ENCODE results near the gene SURF2. TPM values are rescaled to one million over a fixed set of nuclear protein-coding genes. Genes with fewer than 3 reads are reported as not detected.

Gene SURF2
- total and polyA plus RNA-seq, 4 donors, result 11.7 to 50.1 (median 27.2) TPM

DNA sequence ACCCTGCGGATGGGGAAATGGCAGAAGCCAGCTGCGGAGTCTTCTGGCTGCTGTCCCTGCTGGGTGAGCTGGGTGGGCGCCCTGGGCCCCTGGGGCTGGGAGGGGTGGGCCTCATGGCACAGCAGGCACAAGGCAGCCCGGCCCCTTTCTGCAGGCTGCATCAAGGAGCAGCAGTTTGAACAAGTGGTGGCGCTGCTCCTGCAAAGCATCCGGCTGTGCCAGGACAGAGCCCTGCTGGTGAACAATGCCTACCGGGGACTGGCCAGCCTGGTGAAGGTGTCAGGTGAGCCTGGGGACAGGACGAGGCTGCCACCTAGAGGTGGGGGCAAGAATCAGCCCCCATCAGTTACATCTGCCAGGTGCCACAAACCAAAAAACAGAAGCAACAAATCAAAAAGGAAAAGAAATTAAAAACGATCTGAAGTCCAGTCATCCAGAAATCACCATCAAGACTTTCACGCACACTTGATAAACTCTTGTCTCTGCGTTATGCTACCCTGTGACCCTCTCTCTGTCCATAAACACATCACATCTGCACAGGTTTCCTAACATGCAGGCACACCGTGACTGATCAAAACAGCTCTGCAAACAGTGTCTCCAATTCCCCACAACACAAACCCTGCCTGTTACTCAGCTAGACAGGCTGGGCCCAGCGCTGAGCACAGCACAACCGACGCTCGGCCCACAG lies 47.6 kb downstream of the SURF2 start:
- Histone ChIP-seq H3K27me3 (ENCODE audit: control insufficient read depth in 3 of 3, insufficient read depth in 3 of 3, low read length in 2 of 3) (no peaks in the 10 kb centered on the region), H3K4me3 (no peak overlapping the region), H3K27ac (ENCODE audit: low read depth in 1 of 2, low read length in 1 of 2) (no peak overlapping the region), H3K4me1 (ENCODE audit: control insufficient read depth in 5 of 5, insufficient read depth in 5 of 5, low read length in 5 of 5) (no peaks in the 10 kb centered on the region), H3K36me3 (ENCODE audit: control insufficient read depth in 4 of 4, insufficient read depth in 4 of 4, low read length in 4 of 4) (peaks cover 0 to 42% (median 8%) of the 10 kb centered on the region in 4 donors), H3K9me3 (ENCODE audit: control insufficient read depth in 4 of 4, insufficient read depth in 3 of 4, low read length in 3 of 4) (no peaks in the 10 kb centered on the region), H3K9ac (ENCODE audit: insufficient read depth in 1 of 2, low read length in 2 of 2) (no peak overlapping the region)
- TF ChIP-seq, protein P1, sequence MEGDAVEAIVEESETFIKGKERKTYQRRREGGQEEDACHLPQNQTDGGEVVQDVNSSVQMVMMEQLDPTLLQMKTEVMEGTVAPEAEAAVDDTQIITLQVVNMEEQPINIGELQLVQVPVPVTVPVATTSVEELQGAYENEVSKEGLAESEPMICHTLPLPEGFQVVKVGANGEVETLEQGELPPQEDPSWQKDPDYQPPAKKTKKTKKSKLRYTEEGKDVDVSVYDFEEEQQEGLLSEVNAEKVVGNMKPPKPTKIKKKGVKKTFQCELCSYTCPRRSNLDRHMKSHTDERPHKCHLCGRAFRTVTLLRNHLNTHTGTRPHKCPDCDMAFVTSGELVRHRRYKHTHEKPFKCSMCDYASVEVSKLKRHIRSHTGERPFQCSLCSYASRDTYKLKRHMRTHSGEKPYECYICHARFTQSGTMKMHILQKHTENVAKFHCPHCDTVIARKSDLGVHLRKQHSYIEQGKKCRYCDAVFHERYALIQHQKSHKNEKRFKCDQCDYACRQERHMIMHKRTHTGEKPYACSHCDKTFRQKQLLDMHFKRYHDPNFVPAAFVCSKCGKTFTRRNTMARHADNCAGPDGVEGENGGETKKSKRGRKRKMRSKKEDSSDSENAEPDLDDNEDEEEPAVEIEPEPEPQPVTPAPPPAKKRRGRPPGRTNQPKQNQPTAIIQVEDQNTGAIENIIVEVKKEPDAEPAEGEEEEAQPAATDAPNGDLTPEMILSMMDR (IDR thresholded peaks at IDR 0.05; ENCODE audit: control extremely low read depth, extremely low read depth), result peak; percentile 43
- ATAC-seq (ENCODE audit: insufficient read depth, low FRiP score) (no peak), DNase-seq (no peak)
- 80 to 85% methylated on average over 16 of the region's 16 CpGs for WGBS, 2 donors

DNA sequence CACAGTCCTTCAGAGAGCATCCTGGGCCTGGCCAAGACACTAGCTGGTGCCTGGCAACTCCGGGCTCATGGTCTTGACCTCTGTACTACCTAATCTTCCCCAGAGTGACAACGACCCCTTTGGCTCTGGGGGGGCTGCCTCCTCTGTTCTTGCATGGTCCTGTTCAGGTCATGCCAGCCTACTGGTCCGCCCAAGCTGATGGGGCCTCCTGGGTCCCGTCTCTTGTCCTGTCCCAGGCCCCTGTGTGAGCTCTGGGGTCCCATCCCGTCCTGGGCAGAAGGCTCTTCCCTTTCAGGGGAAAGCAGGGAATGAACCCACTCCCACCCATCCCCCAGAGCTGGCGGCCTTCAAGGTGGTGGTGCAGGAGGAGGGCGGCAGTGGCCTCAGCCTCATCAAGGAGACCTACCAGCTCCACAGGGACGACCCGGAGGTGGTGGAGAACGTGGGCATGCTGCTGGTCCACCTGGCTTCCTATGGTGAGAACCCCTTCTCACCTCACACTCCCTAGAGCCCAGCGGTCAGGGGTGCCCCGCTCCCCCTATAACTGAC lies 48.2 kb downstream of the SURF2 start:
- no peak overlapping the region for H3K4me3 ChIP-seq
- no peaks in the 10 kb centered on the region for H3K9me3 ChIP-seq (ENCODE audit: control insufficient read depth in 4 of 4, insufficient read depth in 3 of 4, low read length in 3 of 4)
- DNase-seq (no peak), ATAC-seq (ENCODE audit: insufficient read depth, low FRiP score) (no peak)
- H3K36me3 ChIP-seq (ENCODE audit: control insufficient read depth in 4 of 4, insufficient read depth in 4 of 4, low read length in 4 of 4), result peaks cover 0 to 45% (median 8%) of the 10 kb centered on the region in 4 donors
- 86 to 94% methylated on average over 12 of the region's 12 CpGs for WGBS, 2 donors
- no peak overlapping the region for H3K27ac ChIP-seq (ENCODE audit: low read depth in 1 of 2, low read length in 1 of 2)
- TF ChIP-seq, protein P1 (IDR thresholded peaks at IDR 0.05; ENCODE audit: control extremely low read depth, extremely low read depth), result no peak
- no peaks in the 10 kb centered on the region for H3K4me1 ChIP-seq (ENCODE audit: control insufficient read depth in 5 of 5, insufficient read depth in 5 of 5, low read length in 5 of 5)
- no peak overlapping the region for H3K9ac ChIP-seq (ENCODE audit: insufficient read depth in 1 of 2, low read length in 2 of 2)
- no peaks in the 10 kb centered on the region for H3K27me3 ChIP-seq (ENCODE audit: control insufficient read depth in 3 of 3, insufficient read depth in 3 of 3, low read length in 2 of 3)

DNA sequence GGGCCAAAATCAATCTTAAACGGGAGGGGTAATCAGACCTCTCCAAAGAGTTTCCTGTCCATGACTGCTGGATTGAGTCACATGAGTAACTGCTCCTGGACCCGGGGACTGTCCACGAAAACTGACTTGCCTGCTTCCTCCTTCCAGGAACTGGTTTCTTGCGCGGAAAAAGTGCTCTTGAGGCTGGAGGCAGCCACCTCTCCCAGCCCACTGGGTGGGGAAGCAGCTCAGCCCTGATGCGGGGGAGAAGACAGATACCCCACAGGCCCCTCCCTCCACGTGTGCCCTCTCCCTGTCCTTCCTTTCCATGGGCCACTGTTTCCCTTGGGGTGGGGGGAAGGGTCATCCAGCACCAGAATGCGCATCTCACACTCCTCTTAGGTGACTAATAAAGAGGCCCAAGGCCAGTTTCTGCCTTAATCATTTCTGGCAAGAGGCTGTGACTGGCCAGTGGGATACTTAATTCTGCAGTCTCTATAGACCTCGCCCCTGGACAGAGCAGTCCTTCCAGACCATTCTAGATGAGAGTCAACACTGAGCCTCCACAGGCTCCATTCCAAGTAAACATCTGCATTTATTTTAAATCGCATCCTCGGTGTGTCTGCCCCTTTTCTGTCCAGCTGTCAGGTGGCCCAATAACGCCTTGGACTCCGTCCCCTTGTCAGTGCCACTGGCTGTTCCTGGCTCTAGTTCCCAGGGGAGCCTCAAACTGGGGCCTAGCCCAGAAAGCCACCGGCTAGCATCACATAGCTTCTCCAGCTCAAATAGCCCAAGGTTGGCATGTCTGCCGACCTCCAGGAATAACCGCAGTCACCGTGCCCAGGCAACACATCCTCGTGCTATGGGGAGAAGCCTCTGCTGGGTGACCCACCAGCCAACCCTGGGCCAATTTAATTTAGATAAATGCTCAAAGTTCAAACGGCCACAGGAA lies 49.4 kb downstream of the SURF2 start:
- WGBS, 2 donors, result 81 to 84% methylated on average over 19 of the region's 19 CpGs

More for the DNA sequence above, 49.4 kb downstream of the SURF2 start:
- ATAC-seq (ENCODE audit: insufficient read depth, low FRiP score), result no peak
- H3K9me3 ChIP-seq (ENCODE audit: control insufficient read depth in 4 of 4, insufficient read depth in 3 of 4, low read length in 3 of 4), result no peaks in the 10 kb centered on the region
- H3K4me3 ChIP-seq, result no peak overlapping the region
- no peak overlapping the region for H3K9ac ChIP-seq (ENCODE audit: insufficient read depth in 1 of 2, low read length in 2 of 2)
- TF ChIP-seq, protein P1 (IDR thresholded peaks at IDR 0.05; ENCODE audit: control extremely low read depth, extremely low read depth), result no peak
- H3K27me3 ChIP-seq (ENCODE audit: control insufficient read depth in 3 of 3, insufficient read depth in 3 of 3, low read length in 2 of 3), result no peaks in the 10 kb centered on the region
- H3K27ac ChIP-seq (ENCODE audit: low read depth in 1 of 2, low read length in 1 of 2), result no peak overlapping the region
- DNase-seq, result no peak
- peaks cover 4 to 56% (median 15%) of the 10 kb centered on the region in 4 donors for H3K36me3 ChIP-seq (ENCODE audit: control insufficient read depth in 4 of 4, insufficient read depth in 4 of 4, low read length in 4 of 4)
- no peaks in the 10 kb centered on the region for H3K4me1 ChIP-seq (ENCODE audit: control insufficient read depth in 5 of 5, insufficient read depth in 5 of 5, low read length in 5 of 5)

Data from lung (tissue), 12 donors.